Suprapubic skin (tissue), 3 donors: ENCODE results near the gene HIVEP3.

ENCODE experiments used
- CTCF ChIP-seq, 2 donors: fragments of 200-600 bp in 1 of 2; fragments of 450-650 bp in 1 of 2; sonication (generic) in 1 of 2; IDR thresholded peaks; one replicate each; pipeline ENCODE4 v1.5.1; 2016 to 2019; ENCODE audit warnings: antibody characterized with exemption in 2 of 2, mild to moderate bottlenecking in 1 of 2, moderate library complexity in 1 of 2
- POLR2AphosphoS5 ChIP-seq, 3 donors: sonication (generic); formaldehyde crosslinking; IDR thresholded peaks; one replicate each; pipeline ENCODE4 v1.6.1; 2017; ENCODE audit warnings: antibody characterized with exemption in 3 of 3

- TF ChIP-seq POLR2AphosphoS5 (IDR thresholded peaks at IDR 0.05) (no peak), CTCF (IDR thresholded peaks at IDR 0.05) (no peak)
Measured at GRCh38 chr1:41632781-41633575, 285.7 kb downstream of the HIVEP3 start.
